Mesothelial cell of epicardium (in vitro differentiated cells): ENCODE results near the gene SLC39A13. TPM values are rescaled to one million over a fixed set of nuclear protein-coding genes. Genes with fewer than 3 reads are reported as not detected.
A peak's percentile ranks its signal among the peaks of the same experiment; 100 is the strongest.

Experiments used
- DNase-seq, 2 experiments: peaks; one replicate each; pipeline ENCODE4 v3.0.0; 2021; ENCODE audit warnings: low spot score in 2 of 2; ENCODE audit not compliant: unreplicated experiment in 2 of 2
- H3K27ac Mint-ChIP-seq: 2 replicates; pipeline ENCODE4 v1.8.0; 2021; ENCODE audit warnings: mixed read lengths
- H3K27me3 Mint-ChIP-seq: 2 replicates; pipeline ENCODE4 v1.8.0; 2021; ENCODE audit warnings: low read depth, mixed read lengths
- H3K36me3 Mint-ChIP-seq: 2 replicates; pipeline ENCODE4 v1.8.0; 2021; ENCODE audit warnings: mixed read lengths
- H3K4me1 Mint-ChIP-seq: 2 replicates; pipeline ENCODE4 v1.8.0; 2021; ENCODE audit warnings: mixed read lengths
- H3K4me3 Mint-ChIP-seq: 2 replicates; pipeline ENCODE4 v1.8.0; 2021; ENCODE audit warnings: mild to moderate bottlenecking, moderate library complexity, mixed read lengths
- H3K9me3 Mint-ChIP-seq: 2 replicates; pipeline ENCODE4 v1.8.0; 2021; ENCODE audit warnings: mixed read lengths
- CTCF ChIP-seq: fragments of 200-600 bp; sonication (generic); IDR thresholded peaks from one replicate; pipeline ENCODE4 v1.5.0; 2021; ENCODE audit warnings: antibody characterized with exemption; ENCODE audit not compliant: unreplicated experiment
- total RNA-seq: library from RNA; stranded (reverse); gene quantifications from 3 replicates; pipeline ENCODE4 v1.2.1, GENCODE V29; 2021

Gene SLC39A13
- total RNA-seq = 62.6 to 69.8 TPM (median 69.5 TPM) in 3 replicates

- H3K4me1 Mint-ChIP-seq = peaks cover 21% of the 10 kb centered on the region
- peak within 1 kb of the TSS; percentile 96 for H3K27ac Mint-ChIP-seq
- peak; percentile 87 for TF ChIP-seq CTCF
- H3K27me3 Mint-ChIP-seq = no peaks in the 10 kb centered on the region
- no peaks in the 10 kb centered on the region for H3K36me3 Mint-ChIP-seq
- peak; percentile 88 to 95 for DNase-seq
- no peaks in the 10 kb centered on the region for H3K9me3 Mint-ChIP-seq
- H3K4me3 Mint-ChIP-seq = peak within 1 kb of the TSS; percentile 94
Observed at GRCh38 chr11:47407746-47408590, at the start of gene SLC39A13. Gene SLC39A13, plus strand, starts transcription at chr11:47408590. Its CDS starts 1,505 bp downstream, at chr11:47410095.

- no peaks in the 10 kb centered on the region for H3K9me3 Mint-ChIP-seq
Observed at GRCh38 chr11:47358731-47359051, 49.7 kb upstream of the SLC39A13 start.

GRCh38 chr11:47359162-47359561, 49.2 kb upstream of the SLC39A13 start:
- no peaks in the 10 kb centered on the region for H3K36me3 Mint-ChIP-seq
- DNase-seq = no peak
- peaks cover 4% of the 10 kb centered on the region for H3K4me1 Mint-ChIP-seq

More at GRCh38 chr11:47358731-47359051, 49.7 kb upstream of the SLC39A13 start:
- Mint-ChIP-seq H3K27ac (no peak overlapping the region), H3K4me3 (no peak overlapping the region), H3K36me3 (no peaks in the 10 kb centered on the region), H3K4me1 (peaks cover 4% of the 10 kb centered on the region), H3K27me3 (no peaks in the 10 kb centered on the region)
- DNase-seq = no peak
- TF ChIP-seq CTCF = no peak

GRCh38 chr11:47359586-47359985, 48.8 kb upstream of the SLC39A13 start:
- H3K27ac Mint-ChIP-seq = no peak overlapping the region

More at GRCh38 chr11:47359162-47359561, 49.2 kb upstream of the SLC39A13 start:
- Mint-ChIP-seq H3K9me3 (no peaks in the 10 kb centered on the region), H3K4me3 (no peak overlapping the region), H3K27ac (no peak overlapping the region), H3K27me3 (no peaks in the 10 kb centered on the region)
- no peak for TF ChIP-seq CTCF

GRCh38 chr11:47360341-47360740, 48.0 kb upstream of the SLC39A13 start:
- no peaks in the 10 kb centered on the region for H3K9me3 Mint-ChIP-seq
- DNase-seq = no peak
- no peak for TF ChIP-seq CTCF
- H3K4me3 Mint-ChIP-seq = no peak overlapping the region
- no peaks in the 10 kb centered on the region for H3K4me1 Mint-ChIP-seq
- H3K36me3 Mint-ChIP-seq = no peaks in the 10 kb centered on the region
- no peak overlapping the region for H3K27ac Mint-ChIP-seq
- H3K27me3 Mint-ChIP-seq = no peaks in the 10 kb centered on the region

More at GRCh38 chr11:47359586-47359985, 48.8 kb upstream of the SLC39A13 start:
- Mint-ChIP-seq H3K9me3 (no peaks in the 10 kb centered on the region), H3K27me3 (no peaks in the 10 kb centered on the region), H3K4me3 (no peak overlapping the region), H3K4me1 (peaks cover 3% of the 10 kb centered on the region), H3K36me3 (no peaks in the 10 kb centered on the region)
- no peak for TF ChIP-seq CTCF
- no peak for DNase-seq
